Ishikawa (cell line): ENCODE measurements around the gene NEUROD6.

ENCODE experiments used
- CEBPB ChIP-seq: IDR thresholded peaks from 2 replicates; pipeline ENCODE4 v1.6.1; 2012
- CREB1 ChIP-seq: IDR thresholded peaks from 2 replicates; pipeline ENCODE4 v1.6.1; 2012; ENCODE audit warnings: low read depth
- EGR1 ChIP-seq: IDR thresholded peaks from 2 replicates; pipeline ENCODE4 v1.6.1; 2012
- EP300 ChIP-seq: IDR thresholded peaks from 2 replicates; pipeline ENCODE4 v1.6.1; 2012; ENCODE audit warnings: borderline replicate concordance
- FOXM1 ChIP-seq: IDR thresholded peaks from 2 replicates; pipeline ENCODE4 v1.6.1; 2012; ENCODE audit warnings: low read depth, borderline replicate concordance
- MAX ChIP-seq: IDR thresholded peaks from 2 replicates; pipeline ENCODE4 v1.6.1; 2012
- NFIC ChIP-seq: IDR thresholded peaks from 2 replicates; pipeline ENCODE4 v1.6.1; 2012
- RAD21 ChIP-seq: IDR thresholded peaks from 2 replicates; pipeline ENCODE4 v1.6.1; 2012; ENCODE audit warnings: low read depth
- REST ChIP-seq: IDR thresholded peaks from 2 replicates; pipeline ENCODE4 v1.6.1; 2012; ENCODE audit warnings: low read depth, mild to moderate bottlenecking
- TAF1 ChIP-seq: IDR thresholded peaks from 2 replicates; pipeline ENCODE4 v1.6.1; 2012; ENCODE audit warnings: low read depth, mild to moderate bottlenecking
- TCF12 ChIP-seq: IDR thresholded peaks from 2 replicates; pipeline ENCODE4 v1.6.1; 2012; ENCODE audit warnings: low read depth
- TEAD4 ChIP-seq: IDR thresholded peaks from 2 replicates; pipeline ENCODE4 v1.6.1; 2012
- USF1 ChIP-seq: IDR thresholded peaks from 2 replicates; pipeline ENCODE4 v1.6.1; 2012
- YY1 ChIP-seq: IDR thresholded peaks from 2 replicates; pipeline ENCODE4 v1.6.1; 2012; ENCODE audit warnings: low read depth
- ZBTB7A ChIP-seq: IDR thresholded peaks from 2 replicates; pipeline ENCODE4 v1.6.1; 2012; ENCODE audit warnings: low read depth

The NEUROD6 gene

GRCh38 chr7:31340603-31341002 is at the start of gene NEUROD6:
Gene NEUROD6 (minus strand): TSS chr7:31340726. CDS start chr7:31339268, 1,458 bp downstream.
- TF ChIP-seq TCF12 (no peak), CREB1 (no peak), MAX (no peak), EP300 (no peak), CEBPB (no peak), EGR1 (no peak), REST (no peak), TAF1 (no peak), YY1 (no peak), FOXM1 (no peak), TEAD4 (no peak), RAD21 (no peak)

GRCh38 chr7:31384466-31384865 is 43.9 kb upstream of the NEUROD6 start:
- no peak for TF ChIP-seq MAX

- TF ChIP-seq YY1 = no peak
- no peak for TF ChIP-seq NFIC
- TF ChIP-seq REST = no peak
- no peak for TF ChIP-seq TAF1
- TF ChIP-seq ZBTB7A = no peak
- TF ChIP-seq CREB1 = no peak
- TF ChIP-seq TCF12 = no peak
- TF ChIP-seq EP300 = no peak
- no peak for TF ChIP-seq FOXM1
- no peak for TF ChIP-seq EGR1
- no peak for TF ChIP-seq USF1
- no peak for TF ChIP-seq CEBPB
- TF ChIP-seq TEAD4 = no peak
- TF ChIP-seq RAD21 = no peak
- TF ChIP-seq MAX = no peak
These were observed 42.2 kb upstream of the NEUROD6 start for GRCh38 chr7:31382722-31383121.

GRCh38 chr7:31373337-31374289 is 33.1 kb upstream of the NEUROD6 start:
- TF ChIP-seq RAD21 (peak; percentile 39), EGR1 (no peak), FOXM1 (no peak), YY1 (no peak), TCF12 (no peak), REST (no peak), EP300 (no peak), NFIC (no peak)
